HG03457 (cell line): ENCODE measurements around the gene ELK3.

Source experiments
- ATAC-seq: cut with Tn5 transposase; IDR thresholded peaks from one replicate; pipeline ENCODE4 v1.9.1; 2021; ENCODE audit warnings: moderate number of reproducible peaks; ENCODE audit not compliant: unreplicated experiment

The ELK3 gene

GRCh38 chr12:96193725-96194575 lies at the start of gene ELK3:
TSS of gene ELK3 (plus strand) at chr12:96194375.
- ATAC-seq = peak; percentile 32

GRCh38 chr12:96146747-96147146 lies 47.4 kb upstream of the ELK3 start:
- no peak for ATAC-seq

GRCh38 chr12:96150442-96150841 lies 43.7 kb upstream of the ELK3 start:
- no peak for ATAC-seq

- ATAC-seq = no peak
Measured at GRCh38 chr12:96152164-96152563, 42.0 kb upstream of the ELK3 start.

- ATAC-seq = no peak
Measured at GRCh38 chr12:96153131-96153725, 40.9 kb upstream of the ELK3 start.

GRCh38 chr12:96155181-96155580 lies 39.0 kb upstream of the ELK3 start:
- no peak for ATAC-seq

GRCh38 chr12:96155781-96156180 lies 38.4 kb upstream of the ELK3 start:
- ATAC-seq = no peak

- no peak for ATAC-seq
Measured at GRCh38 chr12:96156211-96156610, 38.0 kb upstream of the ELK3 start.

- ATAC-seq = no peak
Measured at GRCh38 chr12:96157427-96157826, 36.7 kb upstream of the ELK3 start.

- no peak for ATAC-seq
Measured at GRCh38 chr12:96164951-96165811, 29.0 kb upstream of the ELK3 start.

- no peak for ATAC-seq
Measured at GRCh38 chr12:96166765-96167164, 27.4 kb upstream of the ELK3 start.

- ATAC-seq = no peak
Measured at GRCh38 chr12:96167492-96167891, 26.7 kb upstream of the ELK3 start.

GRCh38 chr12:96170328-96170727 lies 23.8 kb upstream of the ELK3 start:
- ATAC-seq = no peak

- no peak for ATAC-seq
Measured at GRCh38 chr12:96170762-96171161, 23.4 kb upstream of the ELK3 start.

- ATAC-seq = no peak
Measured at GRCh38 chr12:96171905-96172304, 22.3 kb upstream of the ELK3 start.

- ATAC-seq = no peak
Measured at GRCh38 chr12:96172981-96173380, 21.2 kb upstream of the ELK3 start.

- ATAC-seq = no peak
Measured at GRCh38 chr12:96176575-96176974, 17.6 kb upstream of the ELK3 start.

GRCh38 chr12:96177013-96177412 lies 17.2 kb upstream of the ELK3 start:
- no peak for ATAC-seq

- ATAC-seq = no peak
Measured at GRCh38 chr12:96183734-96184370, 10.3 kb upstream of the ELK3 start.

- no peak for ATAC-seq
Measured at GRCh38 chr12:96185914-96186313, 8.3 kb upstream of the ELK3 start.
